Measurements from ENCODE around the gene LRRC71. TPM values are rescaled to one million over a fixed set of nuclear protein-coding genes. Genes with fewer than 3 reads are reported as not detected.
A peak's percentile ranks its signal among the peaks of the same experiment; 100 is the strongest.

The LRRC71 gene
- total and polyA plus RNA-seq, 2 of the 13 experiments (the other 11 are each of a cell fraction or from before 2014, with no cell fraction given) = not detected

DNA sequence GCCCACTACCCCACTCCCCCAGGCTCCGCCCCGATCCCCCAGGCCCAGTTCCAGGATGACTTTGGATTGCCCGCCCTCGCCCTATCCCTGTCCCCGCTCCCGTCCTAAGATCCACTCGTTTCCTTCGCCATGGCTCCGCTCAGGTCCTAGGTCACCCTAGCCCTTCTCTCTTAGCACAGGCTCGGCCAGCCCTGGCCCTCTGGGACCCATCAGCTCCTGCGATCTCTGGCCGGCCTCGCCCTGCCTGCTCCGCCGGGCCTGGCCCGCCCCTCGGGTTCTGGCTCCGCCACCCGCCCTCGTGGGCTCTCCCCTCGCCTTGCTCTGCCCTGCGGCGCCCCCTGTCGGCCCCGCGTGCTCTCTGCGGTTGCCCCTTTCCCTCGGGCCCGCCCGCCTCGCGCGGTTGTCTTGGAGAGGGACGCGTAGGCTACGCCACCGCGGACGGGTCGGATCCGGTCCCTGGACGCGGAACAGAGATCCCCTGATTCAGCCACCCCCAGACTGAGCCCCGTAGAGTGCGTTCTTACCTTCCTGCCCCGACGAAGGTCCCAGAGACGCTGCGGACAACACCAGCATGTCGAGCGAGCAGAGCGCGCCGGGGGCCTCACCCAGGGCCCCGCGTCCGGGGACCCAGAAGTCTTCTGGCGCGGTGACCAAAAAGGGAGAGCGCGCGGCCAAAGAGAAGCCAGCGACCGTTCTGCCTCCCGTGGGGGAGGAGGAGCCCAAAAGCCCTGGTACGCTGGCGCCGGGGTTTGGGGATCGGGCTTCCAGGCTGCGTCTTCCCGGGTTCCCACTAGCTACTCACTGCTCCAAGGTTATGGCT, at the start of gene LRRC71 (continued):
- TF ChIP-seq ZNF205 (CRISPR knock-in tag; IDR thresholded peaks at IDR 0.05) (0 out of 2 replicates have a peak, but pooled peaks have one; percentile 27), U2AF2 (IDR thresholded peaks at IDR 0.05; ENCODE audit: low read depth, low read length) (no peak), ZNF263 (CRISPR knock-in tag; IDR thresholded peaks at IDR 0.05) (no peak), KDM1A (CRISPR knock-in tag; IDR thresholded peaks at IDR 0.05) (no peak), ARID2 (CRISPR knock-in tag; IDR thresholded peaks at IDR 0.05; ENCODE audit: borderline replicate concordance) (no peak), PAF1 (CRISPR knock-in tag; IDR thresholded peaks at IDR 0.05) (no peak), GZF1 (CRISPR knock-in tag; IDR thresholded peaks at IDR 0.05) (no peak), ZNF598 (CRISPR knock-in tag; IDR thresholded peaks at IDR 0.05; ENCODE audit: borderline replicate concordance) (no peak), ZBTB1 (CRISPR knock-in tag; IDR thresholded peaks at IDR 0.05; ENCODE audit: borderline replicate concordance) (no peak), ZFX (CRISPR knock-in tag; IDR thresholded peaks at IDR 0.05; ENCODE audit: low read depth) (peak; percentile 42; the same call in 1 of the 2 replicates), ZNF782 (CRISPR knock-in tag; IDR thresholded peaks at IDR 0.05; ENCODE audit: borderline replicate concordance) (no peak), TEAD2 (CRISPR knock-in tag; IDR thresholded peaks at IDR 0.05) (no peak), CAMTA2 (CRISPR knock-in tag; IDR thresholded peaks at IDR 0.05; ENCODE audit: borderline replicate concordance) (no peak), ZSCAN25 (CRISPR knock-in tag; IDR thresholded peaks at IDR 0.05) (no peak)
- TF ChIP-seq, protein P1, sequence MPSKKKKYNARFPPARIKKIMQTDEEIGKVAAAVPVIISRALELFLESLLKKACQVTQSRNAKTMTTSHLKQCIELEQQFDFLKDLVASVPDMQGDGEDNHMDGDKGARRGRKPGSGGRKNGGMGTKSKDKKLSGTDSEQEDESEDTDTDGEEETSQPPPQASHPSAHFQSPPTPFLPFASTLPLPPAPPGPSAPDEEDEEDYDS (CRISPR knock-in tag; IDR thresholded peaks at IDR 0.05) = 0 out of 2 replicates have a peak, but pooled peaks have one; percentile 20
- TF ChIP-seq, protein P2, sequence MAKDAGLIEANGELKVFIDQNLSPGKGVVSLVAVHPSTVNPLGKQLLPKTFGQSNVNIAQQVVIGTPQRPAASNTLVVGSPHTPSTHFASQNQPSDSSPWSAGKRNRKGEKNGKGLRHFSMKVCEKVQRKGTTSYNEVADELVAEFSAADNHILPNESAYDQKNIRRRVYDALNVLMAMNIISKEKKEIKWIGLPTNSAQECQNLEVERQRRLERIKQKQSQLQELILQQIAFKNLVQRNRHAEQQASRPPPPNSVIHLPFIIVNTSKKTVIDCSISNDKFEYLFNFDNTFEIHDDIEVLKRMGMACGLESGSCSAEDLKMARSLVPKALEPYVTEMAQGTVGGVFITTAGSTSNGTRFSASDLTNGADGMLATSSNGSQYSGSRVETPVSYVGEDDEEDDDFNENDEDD (CRISPR knock-in tag; IDR thresholded peaks at IDR 0.05; ENCODE audit: borderline replicate concordance) = peak; percentile 34; the same call in 1 of the 2 replicates
- TF ChIP-seq, protein P3, sequence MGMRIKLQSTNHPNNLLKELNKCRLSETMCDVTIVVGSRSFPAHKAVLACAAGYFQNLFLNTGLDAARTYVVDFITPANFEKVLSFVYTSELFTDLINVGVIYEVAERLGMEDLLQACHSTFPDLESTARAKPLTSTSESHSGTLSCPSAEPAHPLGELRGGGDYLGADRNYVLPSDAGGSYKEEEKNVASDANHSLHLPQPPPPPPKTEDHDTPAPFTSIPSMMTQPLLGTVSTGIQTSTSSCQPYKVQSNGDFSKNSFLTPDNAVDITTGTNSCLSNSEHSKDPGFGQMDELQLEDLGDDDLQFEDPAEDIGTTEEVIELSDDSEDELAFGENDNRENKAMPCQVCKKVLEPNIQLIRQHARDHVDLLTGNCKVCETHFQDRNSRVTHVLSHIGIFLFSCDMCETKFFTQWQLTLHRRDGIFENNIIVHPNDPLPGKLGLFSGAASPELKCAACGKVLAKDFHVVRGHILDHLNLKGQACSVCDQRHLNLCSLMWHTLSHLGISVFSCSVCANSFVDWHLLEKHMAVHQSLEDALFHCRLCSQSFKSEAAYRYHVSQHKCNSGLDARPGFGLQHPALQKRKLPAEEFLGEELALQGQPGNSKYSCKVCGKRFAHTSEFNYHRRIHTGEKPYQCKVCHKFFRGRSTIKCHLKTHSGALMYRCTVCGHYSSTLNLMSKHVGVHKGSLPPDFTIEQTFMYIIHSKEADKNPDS (CRISPR knock-in tag; IDR thresholded peaks at IDR 0.05) = no peak
- TF ChIP-seq, protein P4, sequence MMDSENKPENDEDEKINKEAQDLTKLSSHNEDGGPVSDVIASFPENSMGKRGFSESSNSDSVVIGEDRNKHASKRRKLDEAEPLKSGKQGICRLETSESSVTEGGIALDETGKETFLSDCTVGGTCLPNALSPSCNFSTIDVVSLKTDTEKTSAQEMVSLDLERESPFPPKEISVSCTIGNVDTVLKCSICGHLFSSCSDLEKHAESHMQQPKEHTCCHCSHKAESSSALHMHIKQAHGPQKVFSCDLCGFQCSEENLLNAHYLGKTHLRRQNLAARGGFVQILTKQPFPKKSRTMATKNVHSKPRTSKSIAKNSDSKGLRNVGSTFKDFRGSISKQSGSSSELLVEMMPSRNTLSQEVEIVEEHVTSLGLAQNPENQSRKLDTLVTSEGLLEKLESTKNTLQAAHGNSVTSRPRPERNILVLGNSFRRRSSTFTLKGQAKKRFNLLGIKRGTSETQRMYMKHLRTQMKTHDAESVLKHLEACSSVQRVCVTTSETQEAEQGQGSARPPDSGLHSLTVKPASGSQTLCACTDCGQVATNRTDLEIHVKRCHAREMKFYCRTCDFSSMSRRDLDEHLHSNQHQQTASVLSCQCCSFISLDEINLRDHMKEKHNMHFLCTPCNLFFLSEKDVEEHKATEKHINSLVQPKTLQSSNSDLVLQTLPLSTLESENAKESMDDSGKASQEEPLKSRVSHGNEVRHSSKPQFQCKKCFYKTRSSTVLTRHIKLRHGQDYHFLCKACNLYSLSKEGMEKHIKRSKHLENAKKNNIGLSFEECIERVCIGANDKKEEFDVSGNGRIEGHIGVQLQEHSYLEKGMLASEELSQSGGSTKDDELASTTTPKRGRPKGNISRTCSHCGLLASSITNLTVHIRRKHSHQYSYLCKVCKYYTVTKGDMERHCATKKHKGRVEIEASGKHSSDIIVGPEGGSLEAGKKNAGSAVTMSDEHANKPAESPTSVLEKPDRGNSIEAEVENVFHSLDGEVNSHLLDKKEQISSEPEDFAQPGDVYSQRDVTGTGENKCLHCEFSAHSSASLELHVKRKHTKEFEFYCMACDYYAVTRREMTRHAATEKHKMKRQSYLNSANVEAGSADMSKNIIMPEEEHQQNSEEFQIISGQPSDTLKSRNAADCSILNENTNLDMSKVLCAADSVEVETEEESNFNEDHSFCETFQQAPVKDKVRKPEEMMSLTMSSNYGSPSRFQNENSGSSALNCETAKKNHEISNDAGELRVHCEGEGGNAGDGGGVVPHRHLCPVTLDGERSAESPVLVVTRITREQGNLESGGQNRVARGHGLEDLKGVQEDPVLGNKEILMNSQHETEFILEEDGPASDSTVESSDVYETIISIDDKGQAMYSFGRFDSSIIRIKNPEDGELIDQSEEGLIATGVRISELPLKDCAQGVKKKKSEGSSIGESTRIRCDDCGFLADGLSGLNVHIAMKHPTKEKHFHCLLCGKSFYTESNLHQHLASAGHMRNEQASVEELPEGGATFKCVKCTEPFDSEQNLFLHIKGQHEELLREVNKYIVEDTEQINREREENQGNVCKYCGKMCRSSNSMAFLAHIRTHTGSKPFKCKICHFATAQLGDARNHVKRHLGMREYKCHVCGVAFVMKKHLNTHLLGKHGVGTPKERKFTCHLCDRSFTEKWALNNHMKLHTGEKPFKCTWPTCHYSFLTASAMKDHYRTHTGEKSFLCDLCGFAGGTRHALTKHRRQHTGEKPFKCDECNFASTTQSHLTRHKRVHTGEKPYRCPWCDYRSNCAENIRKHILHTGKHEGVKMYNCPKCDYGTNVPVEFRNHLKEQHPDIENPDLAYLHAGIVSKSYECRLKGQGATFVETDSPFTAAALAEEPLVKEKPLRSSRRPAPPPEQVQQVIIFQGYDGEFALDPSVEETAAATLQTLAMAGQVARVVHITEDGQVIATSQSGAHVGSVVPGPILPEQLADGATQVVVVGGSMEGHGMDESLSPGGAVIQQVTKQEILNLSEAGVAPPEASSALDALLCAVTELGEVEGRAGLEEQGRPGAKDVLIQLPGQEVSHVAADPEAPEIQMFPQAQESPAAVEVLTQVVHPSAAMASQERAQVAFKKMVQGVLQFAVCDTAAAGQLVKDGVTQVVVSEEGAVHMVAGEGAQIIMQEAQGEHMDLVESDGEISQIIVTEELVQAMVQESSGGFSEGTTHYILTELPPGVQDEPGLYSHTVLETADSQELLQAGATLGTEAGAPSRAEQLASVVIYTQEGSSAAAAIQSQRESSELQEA (CRISPR knock-in tag; IDR thresholded peaks at IDR 0.05; ENCODE audit: not compliant biosample characterization) = peak; percentile 43

Measured in HepG2 (cell line).